ENCODE measurements around the gene TRAF2. TPM values are rescaled to one million over a fixed set of nuclear protein-coding genes. Genes with fewer than 3 reads are reported as not detected.
"Not testable (repeated sequence)": the region's sequence is repeated elsewhere in the genome, so short reads cannot be mapped to it uniquely, and the experiment has no call there.

The TRAF2 gene
- total RNA-seq, 1 experiment from 2014 or later: 48.6 TPM

DNA sequence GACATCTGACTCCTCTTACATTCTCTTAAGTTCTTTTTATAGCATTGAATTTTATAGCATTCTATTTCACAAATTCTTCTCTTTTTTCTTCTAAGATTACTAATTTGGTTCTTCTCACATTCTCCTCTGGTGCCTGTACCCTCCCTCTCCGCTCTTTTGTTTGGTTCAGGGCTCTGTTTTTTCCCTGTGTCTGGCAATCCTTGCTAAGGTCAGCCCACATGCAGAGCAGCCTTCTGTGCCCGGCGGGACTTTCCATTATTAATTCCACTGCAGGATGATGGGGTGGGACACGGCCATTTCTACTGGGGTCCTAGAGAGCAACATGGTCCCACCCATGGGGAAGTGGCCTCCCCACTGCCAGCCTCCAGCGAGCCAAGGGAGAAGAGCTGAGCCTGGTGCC is 9.8 kb upstream of the TRAF2 start:
- no peak for DNase-seq
- Histone ChIP-seq H3K4me3 (ENCODE audit: insufficient read depth, low read depth, low read length) (no peak overlapping the region), H3K27me3 (ENCODE audit: control insufficient read depth, insufficient read depth, low read length) (no peaks in the 10 kb centered on the region), H3K36me3 (replicated peaks; ENCODE audit: control insufficient read depth, insufficient read depth, low read length) (no peaks in the 10 kb centered on the region)

DNA sequence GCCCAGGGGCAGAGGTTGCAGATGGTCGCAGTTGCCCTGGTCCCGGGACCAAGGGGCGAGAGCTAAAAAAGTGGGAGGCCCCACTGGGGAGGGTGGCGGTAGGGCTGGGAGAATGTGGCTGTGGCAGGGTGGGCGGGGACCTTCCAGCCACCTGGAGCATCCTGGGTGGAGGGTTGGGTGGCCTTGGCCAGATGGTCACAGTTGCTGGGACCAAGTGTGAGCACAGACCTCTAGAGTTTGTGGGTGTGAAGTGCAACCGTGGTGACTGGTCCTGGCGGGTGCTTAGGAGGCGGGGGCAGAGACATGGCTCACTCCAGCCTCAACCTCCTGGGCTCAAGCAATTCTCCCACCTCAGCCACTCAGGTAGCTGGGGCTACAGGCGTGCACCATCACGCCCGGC is 5.7 kb upstream of the TRAF2 start:
- H3K27me3 ChIP-seq (ENCODE audit: control insufficient read depth, insufficient read depth, low read length): no peaks in the 10 kb centered on the region
- DNase-seq: peak; percentile 72
- H3K4me3 ChIP-seq (ENCODE audit: insufficient read depth, low read depth, low read length): no peak overlapping the region
- no peaks in the 10 kb centered on the region for H3K36me3 ChIP-seq (replicated peaks; ENCODE audit: control insufficient read depth, insufficient read depth, low read length)

DNA sequence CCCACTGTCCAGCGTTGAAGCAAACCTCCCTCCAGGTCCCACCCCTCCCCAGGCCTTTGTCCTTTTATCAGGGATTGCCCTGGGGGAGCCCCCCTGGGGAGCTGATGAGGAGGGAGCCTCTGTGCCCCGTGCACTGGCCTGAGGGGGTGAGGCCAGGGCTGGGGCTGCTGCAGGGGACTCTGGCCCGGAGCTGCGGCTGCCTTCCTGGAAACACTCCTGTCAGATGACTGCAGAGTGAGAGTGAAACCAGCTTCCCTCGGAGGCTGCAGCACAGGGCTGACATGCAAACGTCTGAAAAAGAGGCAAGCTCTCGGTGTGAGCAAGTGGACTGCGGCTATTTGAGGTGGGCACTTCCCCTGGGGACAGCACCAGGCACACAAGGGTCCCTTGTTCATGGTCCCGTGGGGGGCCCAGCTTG is 4.6 kb upstream of the TRAF2 start:
- Histone ChIP-seq H3K4me3 (ENCODE audit: insufficient read depth, low read depth, low read length) (no peak overlapping the region), H3K27me3 (ENCODE audit: control insufficient read depth, insufficient read depth, low read length) (no peaks in the 10 kb centered on the region), H3K36me3 (replicated peaks; ENCODE audit: control insufficient read depth, insufficient read depth, low read length) (no peaks in the 10 kb centered on the region)
- peak; percentile 75 for DNase-seq

DNA sequence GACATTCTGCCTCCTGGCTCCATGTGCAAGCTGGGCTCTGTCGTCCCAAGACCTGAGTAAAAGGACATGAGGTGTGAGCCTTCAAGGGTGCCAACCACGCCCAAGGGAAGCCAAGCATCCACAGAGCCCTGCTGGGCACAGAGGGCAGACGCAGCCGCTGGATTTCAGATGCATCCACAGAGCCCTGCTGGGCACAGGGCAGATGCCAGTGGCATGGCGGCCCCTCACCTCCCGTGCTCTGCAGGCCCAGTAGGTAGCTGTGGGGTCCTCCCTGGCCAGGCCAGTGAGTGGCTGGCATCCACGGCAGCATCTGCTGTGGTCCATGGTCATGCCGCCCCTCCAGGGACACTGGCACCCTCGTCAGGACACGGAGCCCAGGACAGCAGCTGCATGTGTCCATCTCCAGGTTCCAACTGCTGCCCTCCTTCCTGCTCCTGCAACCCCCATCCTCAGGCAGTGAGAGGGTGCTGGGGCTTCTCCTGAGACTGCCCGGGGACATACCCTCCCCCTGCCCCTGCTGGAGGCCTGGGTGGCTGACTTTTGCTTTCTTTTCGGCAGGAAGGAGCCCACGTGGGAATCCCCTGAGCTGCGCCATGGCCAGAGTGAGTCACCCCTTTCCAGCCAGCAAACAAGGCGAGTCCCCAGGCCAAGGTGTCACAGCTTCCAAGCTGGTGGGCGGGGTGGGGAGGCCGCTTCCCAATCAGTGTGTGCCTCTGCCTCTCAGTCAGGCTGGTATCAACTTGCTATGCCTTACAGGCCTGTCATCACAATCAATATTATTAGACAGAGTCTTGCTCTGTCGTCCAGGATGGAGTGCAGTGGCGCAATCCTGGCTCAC is 4.0 kb upstream of the TRAF2 start:
- no peak overlapping the region for H3K4me3 ChIP-seq (ENCODE audit: insufficient read depth, low read depth, low read length)
- no peaks in the 10 kb centered on the region for H3K36me3 ChIP-seq (replicated peaks; ENCODE audit: control insufficient read depth, insufficient read depth, low read length)
- no peaks in the 10 kb centered on the region for H3K27me3 ChIP-seq (ENCODE audit: control insufficient read depth, insufficient read depth, low read length)
- DNase-seq: peak; percentile 64

DNA sequence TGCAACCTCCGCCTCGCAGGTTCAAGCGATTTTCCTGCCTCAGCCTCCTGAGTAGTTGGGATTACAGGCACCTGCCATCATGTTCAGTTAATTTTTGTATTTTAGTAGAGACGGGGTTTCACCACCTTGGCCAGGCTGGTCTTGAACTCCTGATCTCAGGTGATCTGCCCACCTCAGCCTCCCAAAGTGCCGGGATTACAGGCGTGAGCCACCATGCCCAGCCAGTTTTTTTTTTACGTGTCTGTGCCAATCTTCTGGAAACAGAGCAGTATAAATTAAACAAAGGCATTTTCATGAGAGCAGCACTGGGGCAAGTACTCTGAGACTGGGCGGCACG is 3.4 kb upstream of the TRAF2 start:
- H3K4me3 ChIP-seq (ENCODE audit: insufficient read depth, low read depth, low read length): not testable (repeated sequence)

DNA sequence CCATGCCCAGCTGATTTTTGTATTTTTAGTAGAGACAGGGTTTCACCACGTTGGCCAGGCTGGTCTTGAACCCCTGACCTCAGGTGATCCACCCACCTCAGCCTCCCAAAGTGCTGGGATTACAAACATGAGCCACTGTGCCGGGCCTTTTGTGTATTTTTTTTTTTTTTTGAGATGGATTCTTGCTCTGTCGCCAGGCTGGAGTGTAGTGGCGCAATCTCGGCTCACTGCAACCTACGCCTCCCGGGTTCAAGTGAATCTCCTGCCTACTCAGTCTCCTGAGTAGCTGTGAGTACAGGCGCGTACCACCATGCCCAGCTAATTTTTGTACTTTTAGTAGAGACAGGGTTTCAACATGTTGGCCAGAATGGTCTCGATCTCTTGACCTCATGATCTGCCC is 2.6 kb upstream of the TRAF2 start:
- not testable (repeated sequence) for H3K4me3 ChIP-seq (ENCODE audit: insufficient read depth, low read depth, low read length); DNase-seq; H3K36me3 ChIP-seq (replicated peaks; ENCODE audit: control insufficient read depth, insufficient read depth, low read length); H3K27me3 ChIP-seq (ENCODE audit: control insufficient read depth, insufficient read depth, low read length)

More for the DNA sequence above, 3.4 kb upstream of the TRAF2 start:
- not testable (repeated sequence) for H3K36me3 ChIP-seq (replicated peaks; ENCODE audit: control insufficient read depth, insufficient read depth, low read length); H3K27me3 ChIP-seq (ENCODE audit: control insufficient read depth, insufficient read depth, low read length); DNase-seq

DNA sequence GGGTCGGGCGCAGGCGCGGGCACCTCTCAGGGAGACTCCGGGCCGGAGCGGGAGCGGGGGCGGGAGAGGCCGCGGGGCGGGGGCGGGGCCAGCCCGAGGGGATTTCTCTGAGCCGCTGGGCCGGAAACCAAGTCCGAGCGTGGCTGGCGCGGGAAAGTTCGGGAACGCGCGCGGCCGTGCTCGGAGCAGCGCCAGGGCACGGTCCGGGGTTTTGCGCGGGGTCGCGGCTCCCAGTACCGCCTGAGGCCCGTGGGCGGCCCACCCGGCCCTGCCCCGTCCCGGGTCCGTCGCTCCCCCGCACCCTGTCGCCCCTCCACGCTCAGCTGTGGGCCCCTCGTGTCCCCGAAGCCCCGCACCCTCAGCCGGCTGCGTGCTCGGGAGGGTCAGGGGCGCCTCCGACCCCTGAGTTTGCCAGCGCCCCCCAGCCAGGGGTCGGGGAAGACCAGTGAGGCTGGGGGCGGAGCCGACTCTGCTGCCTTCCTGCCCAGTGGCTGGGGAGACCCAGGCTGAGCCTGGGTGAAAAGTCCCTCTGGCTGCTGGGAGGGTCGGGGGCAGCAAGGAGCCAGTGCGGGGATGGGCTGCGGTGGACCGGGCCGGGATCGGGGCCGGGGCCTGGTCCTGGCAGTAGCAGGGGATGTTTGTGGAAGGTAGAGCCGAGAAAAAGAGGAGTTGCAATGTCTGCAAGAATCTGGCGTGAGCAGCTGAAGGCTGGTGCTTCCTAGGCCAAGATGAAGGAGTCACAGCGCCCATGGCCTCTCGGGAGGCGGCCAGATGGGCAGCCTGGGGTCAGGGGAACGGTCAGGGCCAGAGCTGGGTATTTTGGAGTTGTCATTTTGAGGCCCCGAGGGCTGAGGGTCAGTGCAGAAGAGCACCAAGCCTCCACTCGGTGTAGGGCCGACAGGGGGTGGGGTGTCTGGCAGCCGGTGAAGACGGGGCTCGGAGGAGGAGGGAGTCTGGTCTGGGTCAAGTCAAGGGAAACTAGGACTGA is 588 bp downstream of the TRAF2 start:
- peak; percentile 96 for DNase-seq
- H3K4me3 ChIP-seq (ENCODE audit: insufficient read depth, low read depth, low read length): peak overlapping the region; percentile 96

DNA sequence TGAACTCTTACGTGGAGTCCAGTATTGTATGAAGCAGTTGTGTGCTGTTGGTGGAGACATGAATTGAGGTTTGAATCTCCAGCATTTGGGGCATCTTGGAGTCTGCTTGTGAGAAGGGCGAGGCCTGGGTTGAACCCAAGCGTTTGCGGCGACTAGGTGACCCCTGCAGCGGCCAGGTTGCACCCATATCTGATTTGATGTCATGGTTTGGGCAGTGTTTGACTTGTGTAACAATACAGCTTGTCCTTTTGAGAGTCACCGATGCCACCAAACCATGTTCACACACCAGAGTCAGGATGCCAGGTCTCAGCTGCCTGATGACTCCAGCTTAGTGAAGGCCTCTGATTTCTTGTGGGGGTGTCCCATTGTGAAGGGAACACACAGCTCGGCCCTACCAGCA is 2.1 kb downstream of the TRAF2 start:
- Histone ChIP-seq H3K27me3 (ENCODE audit: control insufficient read depth, insufficient read depth, low read length) (no peaks in the 10 kb centered on the region), H3K4me3 (ENCODE audit: insufficient read depth, low read depth, low read length) (no peak overlapping the region), H3K36me3 (replicated peaks; ENCODE audit: control insufficient read depth, insufficient read depth, low read length) (no peaks in the 10 kb centered on the region; the same call in 1 of the 2 replicates)
- peak; percentile 23 for DNase-seq

More for the DNA sequence above, 588 bp downstream of the TRAF2 start:
- Histone ChIP-seq H3K36me3 (replicated peaks; ENCODE audit: control insufficient read depth, insufficient read depth, low read length) (no peaks in the 10 kb centered on the region; the same call in 1 of the 2 replicates), H3K27me3 (ENCODE audit: control insufficient read depth, insufficient read depth, low read length) (no peaks in the 10 kb centered on the region)

DNA sequence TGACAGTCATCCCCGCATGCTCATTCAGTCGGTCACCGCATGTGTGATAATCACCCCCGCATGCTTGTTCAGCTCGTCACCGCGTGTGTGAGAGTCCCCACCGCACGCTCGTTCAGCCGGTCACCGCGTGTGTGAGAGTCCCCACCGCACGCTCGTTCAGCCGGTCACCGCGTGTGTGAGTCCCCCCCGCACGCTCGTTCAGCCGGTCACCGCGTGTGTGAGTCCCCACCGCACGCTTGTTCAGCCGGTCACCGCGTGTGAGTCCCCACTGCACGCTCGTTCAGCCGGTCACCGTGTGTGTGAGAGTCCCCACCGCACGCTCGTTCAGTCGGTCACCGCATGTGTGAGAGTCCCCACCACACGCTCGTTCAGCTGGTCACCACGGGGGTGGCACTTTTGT is 3.5 kb downstream of the TRAF2 start:
- Histone ChIP-seq H3K4me3 (ENCODE audit: insufficient read depth, low read depth, low read length) (no peak overlapping the region), H3K36me3 (replicated peaks; ENCODE audit: control insufficient read depth, insufficient read depth, low read length) (no peaks in the 10 kb centered on the region; the same call in 1 of the 2 replicates), H3K27me3 (ENCODE audit: control insufficient read depth, insufficient read depth, low read length) (no peaks in the 10 kb centered on the region)
- DNase-seq: no peak

DNA sequence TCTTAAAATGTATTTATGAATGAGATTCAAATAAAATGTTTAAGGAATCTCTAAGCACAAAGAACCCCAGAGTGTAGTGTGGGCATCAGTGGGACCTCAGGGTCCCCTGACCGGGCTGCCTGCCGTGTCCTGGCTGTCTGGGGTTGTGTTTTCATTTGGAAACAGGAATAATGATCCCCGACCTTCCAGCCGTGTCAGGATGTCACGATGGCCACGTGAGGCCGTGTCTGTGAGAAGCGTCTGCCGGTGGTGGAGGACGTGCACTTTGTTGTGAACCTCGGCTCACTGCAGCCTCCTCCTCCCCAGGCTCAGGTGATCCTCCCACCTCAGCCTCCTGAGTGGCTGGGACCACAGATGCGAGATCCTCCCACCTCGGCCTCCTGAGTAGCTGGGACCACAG is 4.3 kb downstream of the TRAF2 start:
- H3K36me3 ChIP-seq (replicated peaks; ENCODE audit: control insufficient read depth, insufficient read depth, low read length): no peaks in the 10 kb centered on the region; the same call in 1 of the 2 replicates
- H3K4me3 ChIP-seq (ENCODE audit: insufficient read depth, low read depth, low read length): no peak overlapping the region
- H3K27me3 ChIP-seq (ENCODE audit: control insufficient read depth, insufficient read depth, low read length): no peaks in the 10 kb centered on the region
- DNase-seq: peak; percentile 16

DNA sequence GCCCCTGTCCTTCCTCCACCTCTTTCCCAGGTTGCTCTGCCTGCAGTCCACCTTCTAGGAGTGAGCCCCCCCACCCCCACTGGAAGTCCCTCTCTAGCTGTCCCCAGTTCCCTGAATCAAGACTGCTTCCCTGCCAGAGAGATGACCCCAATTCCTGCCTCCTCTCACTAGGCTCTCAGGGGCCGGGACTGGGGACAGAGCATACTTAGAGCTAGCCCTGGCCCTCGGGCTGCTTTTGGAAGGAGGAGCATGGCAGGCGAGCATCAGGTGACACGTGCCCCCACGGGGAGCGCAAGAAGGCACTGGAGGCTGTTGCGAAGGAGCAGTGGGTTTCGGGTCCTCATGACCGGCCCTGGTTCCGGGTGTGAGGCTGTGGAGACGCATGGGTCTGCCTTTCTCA is 9.7 kb downstream of the TRAF2 start:
- H3K27me3 ChIP-seq (ENCODE audit: control insufficient read depth, insufficient read depth, low read length): no peaks in the 10 kb centered on the region
- peaks cover 15% of the 10 kb centered on the region for H3K36me3 ChIP-seq (replicated peaks; ENCODE audit: control insufficient read depth, insufficient read depth, low read length)
- H3K4me3 ChIP-seq (ENCODE audit: insufficient read depth, low read depth, low read length): no peak overlapping the region
- DNase-seq: no peak

DNA sequence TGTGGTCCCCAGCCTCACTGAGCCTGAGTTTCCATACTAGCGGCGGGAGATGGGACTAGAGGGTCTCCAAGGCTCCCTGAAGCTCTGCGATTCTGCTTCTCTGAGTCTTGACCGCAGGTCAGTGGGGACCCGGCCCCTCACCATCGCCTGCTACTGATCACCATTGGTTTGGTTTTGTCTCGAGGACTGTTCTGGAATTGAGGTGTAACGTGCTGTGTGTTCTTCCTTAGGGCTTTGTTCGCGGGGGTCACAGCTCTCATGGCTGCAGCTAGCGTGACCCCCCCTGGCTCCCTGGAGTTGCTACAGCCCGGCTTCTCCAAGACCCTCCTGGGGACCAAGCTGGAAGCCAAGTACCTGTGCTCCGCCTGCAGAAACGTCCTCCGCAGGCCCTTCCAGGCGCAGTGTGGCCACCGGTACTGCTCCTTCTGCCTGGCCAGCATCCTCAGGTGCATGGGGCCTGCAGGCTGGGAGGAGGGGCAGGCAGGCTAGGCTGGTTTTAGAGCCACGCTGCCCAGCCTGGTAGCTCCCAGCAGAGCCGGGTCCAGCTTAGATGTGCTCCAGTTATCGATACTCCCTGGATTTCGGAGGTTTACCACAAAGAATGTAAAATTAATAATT is 12.3 kb downstream of the TRAF2 start:
- no peak overlapping the region for H3K4me3 ChIP-seq (ENCODE audit: insufficient read depth, low read depth, low read length)
- peaks cover 29% of the 10 kb centered on the region for H3K36me3 ChIP-seq (replicated peaks; ENCODE audit: control insufficient read depth, insufficient read depth, low read length)

DNA sequence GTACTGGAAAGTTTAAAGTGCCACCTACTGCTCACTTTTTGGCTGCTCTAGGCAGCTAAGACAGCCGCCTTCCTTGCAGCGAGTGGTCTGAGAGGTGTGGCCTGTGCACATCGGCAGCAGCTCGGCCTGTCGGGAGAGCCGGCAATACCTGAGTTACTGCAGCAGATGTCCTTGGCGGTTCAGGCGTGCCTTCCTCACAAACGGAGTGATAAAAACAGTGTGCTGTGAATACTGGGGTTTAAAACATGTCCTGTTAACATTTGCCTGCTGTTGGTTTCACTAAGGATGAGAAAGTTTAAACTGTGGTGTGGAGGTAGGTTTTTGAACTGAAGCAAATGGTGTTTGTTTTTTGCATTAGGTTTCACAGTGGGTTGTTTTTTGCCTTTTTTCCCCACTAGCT is 12.9 kb downstream of the TRAF2 start:
- Histone ChIP-seq H3K4me3 (ENCODE audit: insufficient read depth, low read depth, low read length) (no peak overlapping the region), H3K36me3 (replicated peaks; ENCODE audit: control insufficient read depth, insufficient read depth, low read length) (peaks cover 29% of the 10 kb centered on the region), H3K27me3 (ENCODE audit: control insufficient read depth, insufficient read depth, low read length) (no peaks in the 10 kb centered on the region)
- no peak for DNase-seq

More for the DNA sequence above, 12.3 kb downstream of the TRAF2 start:
- no peak for DNase-seq
- no peaks in the 10 kb centered on the region for H3K27me3 ChIP-seq (ENCODE audit: control insufficient read depth, insufficient read depth, low read length)

DNA sequence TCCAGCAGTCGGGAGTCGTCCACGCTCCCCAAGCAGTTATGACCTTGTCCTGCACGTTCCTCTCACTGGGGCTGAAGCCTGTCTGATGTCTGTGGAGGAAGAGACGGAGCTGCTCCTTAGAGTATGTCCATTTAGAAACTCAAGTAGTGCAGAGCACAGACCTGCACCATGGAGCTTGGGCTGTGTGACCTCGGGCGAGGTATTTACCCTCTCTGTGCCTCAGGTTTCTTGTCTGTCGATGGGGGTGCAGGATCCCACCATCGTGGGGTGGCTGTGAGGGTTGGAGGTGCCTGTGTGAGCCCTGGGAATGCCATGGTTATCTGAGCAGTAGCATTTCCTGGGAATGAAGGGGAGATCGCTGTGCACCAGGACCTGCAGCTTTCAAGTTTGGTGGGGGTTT is 14.2 kb downstream of the TRAF2 start:
- H3K36me3 ChIP-seq (replicated peaks; ENCODE audit: control insufficient read depth, insufficient read depth, low read length): peaks cover 29% of the 10 kb centered on the region
- H3K4me3 ChIP-seq (ENCODE audit: insufficient read depth, low read depth, low read length): no peak overlapping the region

More for the DNA sequence above, 14.2 kb downstream of the TRAF2 start:
- no peak for DNase-seq
- no peaks in the 10 kb centered on the region for H3K27me3 ChIP-seq (ENCODE audit: control insufficient read depth, insufficient read depth, low read length)

Data from H7 (cell line).